GM13977 (cell line): ENCODE results near the gene POLDIP3.
A peak's percentile ranks its signal among the peaks of the same experiment; 100 is the strongest.
"Not testable (repeated sequence)": the region's sequence is repeated elsewhere in the genome, so short reads cannot be mapped to it uniquely, and the experiment has no call there.

ENCODE experiments used
- DNase-seq: peaks from one replicate; pipeline ENCODE4 v3.0.0; 2012; ENCODE audit warnings: low spot score
- CTCF ChIP-seq: IDR thresholded peaks from 2 replicates; pipeline ENCODE4 v1.5.1; 2012; ENCODE audit warnings: mild to moderate bottlenecking, control low read depth; ENCODE audit not compliant: insufficient read depth; ENCODE audit errors: extremely low read depth, missing control alignments
- in situ Hi-C: fragments of 300-500 bp; cut with MboI; formaldehyde crosslinking; loops from one replicate; pipeline ENCODE4 v1.12.0; 2022; ENCODE audit warnings: low sequenced_read_pairs, low pct_unique_long_range_greater_than_20kb, mixed read lengths, inconsistent platforms; ENCODE audit not compliant: unreplicated experiment

The POLDIP3 gene

DNA sequence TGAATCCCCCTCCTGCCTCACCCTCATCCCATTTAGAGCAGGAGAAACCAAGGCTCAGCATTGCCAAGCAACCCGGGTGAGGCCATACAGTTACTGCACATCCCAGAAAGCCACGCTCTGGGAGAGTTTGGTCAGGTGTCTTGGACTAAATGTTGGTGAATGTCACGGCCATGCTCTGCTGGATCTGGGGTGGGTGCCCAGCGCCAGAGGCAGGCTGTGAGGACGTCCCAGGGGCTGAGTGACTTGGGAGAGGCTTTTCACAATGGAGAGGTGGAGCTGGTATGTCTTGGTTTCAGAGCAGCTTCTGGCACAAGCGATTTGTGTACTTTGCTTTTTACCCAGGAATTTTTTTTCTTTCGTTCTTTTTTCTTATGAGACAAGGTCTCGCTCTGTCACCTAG is 54.3 kb downstream of the POLDIP3 start:
- no peak for DNase-seq
- TF ChIP-seq CTCF, result no peak
- in situ Hi-C loops, result no loop called here

DNA sequence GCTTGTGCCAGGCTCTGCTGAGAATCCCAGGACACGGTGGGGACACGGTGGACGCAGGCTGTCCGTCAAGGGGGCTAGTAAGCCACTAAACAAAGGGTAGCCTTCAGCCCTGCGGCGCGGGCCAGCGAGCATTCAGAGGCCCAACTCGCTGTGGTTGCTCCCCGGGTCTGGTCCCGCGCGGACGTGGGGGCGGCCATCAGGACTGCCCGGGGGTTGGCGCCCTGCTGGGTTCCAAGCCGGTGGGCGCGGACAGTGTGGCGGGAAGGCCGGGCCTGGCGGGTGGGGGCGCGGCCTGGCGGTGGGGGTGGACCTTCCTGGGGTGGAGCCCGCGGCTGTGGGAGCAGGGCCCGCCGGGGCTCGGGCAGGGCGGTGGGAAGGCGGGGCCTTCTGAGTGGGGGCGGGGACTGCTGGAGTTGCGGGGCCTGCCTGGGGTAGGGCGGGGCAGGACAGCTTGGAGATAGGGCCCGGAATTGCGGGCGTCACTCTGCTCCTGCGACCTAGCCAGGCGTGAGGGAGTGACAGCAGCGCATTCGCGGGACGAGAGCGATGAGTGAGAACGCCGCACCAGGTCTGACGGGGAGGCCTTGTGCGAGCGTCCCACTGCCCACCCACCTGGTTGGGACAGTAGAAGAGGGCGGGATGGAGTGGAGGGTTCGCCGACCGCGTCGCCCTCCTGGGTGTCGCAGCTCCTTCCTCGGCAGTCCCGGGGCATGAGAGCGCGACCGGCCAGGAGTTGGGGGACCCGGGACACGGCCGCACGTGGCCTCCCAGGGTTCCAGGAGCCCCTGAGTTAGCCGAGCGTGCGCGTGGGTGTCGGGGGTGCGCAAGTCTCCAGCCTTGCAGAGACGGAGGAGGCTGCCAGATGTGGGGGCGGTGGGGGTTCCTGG is 61.0 kb downstream of the POLDIP3 start, which contains the start of gene SERHL2:
Gene SERHL2, plus strand, starts transcription at position 482 of the 887 bp plus-strand sequence. Its CDS starts 65 bp downstream, at position 547.
- no peak for TF ChIP-seq CTCF
- in situ Hi-C loops, result no loop called here
- DNase-seq, result peak; percentile 90

- in situ Hi-C loops, DNase-seq: not testable (repeated sequence)
These were observed 62.4 kb downstream of the POLDIP3 start for GRCh38 chr22:42552294-42552647.

GRCh38 chr22:42549331-42550060 is 65.2 kb downstream of the POLDIP3 start:
- DNase-seq, result no peak
- no peak for TF ChIP-seq CTCF
- in situ Hi-C loops, result no loop called here

DNA sequence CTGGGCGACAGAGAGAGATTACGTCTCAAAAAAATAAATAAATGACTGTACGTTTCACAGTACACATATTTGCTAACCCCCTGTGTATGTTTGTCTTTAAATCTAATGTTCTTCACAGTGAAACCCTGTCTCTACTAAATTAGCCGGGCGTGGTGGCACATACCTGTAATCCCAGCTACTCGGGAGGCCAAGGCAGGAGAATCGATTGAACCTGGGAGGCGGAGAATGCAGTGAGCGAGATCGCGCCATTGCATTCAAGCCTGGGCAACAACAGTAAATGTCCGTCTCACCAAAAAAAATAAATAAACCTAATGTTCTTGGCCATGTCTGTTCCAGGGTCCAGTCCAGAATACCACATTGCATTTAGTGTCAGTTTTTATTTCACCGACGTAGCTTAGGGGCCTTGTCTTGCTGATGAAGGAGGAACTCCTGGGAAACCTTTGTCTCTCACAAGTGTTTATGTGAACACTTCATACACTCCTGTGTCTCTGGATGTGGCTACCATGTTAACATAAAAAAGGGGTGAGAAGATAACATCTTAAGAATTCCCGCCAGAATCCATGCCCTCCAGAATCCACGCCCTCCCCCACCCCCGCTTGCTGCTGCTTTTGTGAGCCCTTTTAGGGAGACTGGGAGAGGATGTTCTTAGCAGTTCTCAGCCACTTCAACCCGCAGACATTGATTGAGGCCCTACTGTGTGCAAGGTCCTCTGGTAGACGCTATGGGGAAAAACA is 65.9 kb downstream of the POLDIP3 start:
- in situ Hi-C loops, result no loop called here
- TF ChIP-seq CTCF, result no peak
- DNase-seq, result no peak

- in situ Hi-C loops, result not testable (repeated sequence)
These were observed 66.6 kb downstream of the POLDIP3 start for GRCh38 chr22:42548126-42548525.

DNA sequence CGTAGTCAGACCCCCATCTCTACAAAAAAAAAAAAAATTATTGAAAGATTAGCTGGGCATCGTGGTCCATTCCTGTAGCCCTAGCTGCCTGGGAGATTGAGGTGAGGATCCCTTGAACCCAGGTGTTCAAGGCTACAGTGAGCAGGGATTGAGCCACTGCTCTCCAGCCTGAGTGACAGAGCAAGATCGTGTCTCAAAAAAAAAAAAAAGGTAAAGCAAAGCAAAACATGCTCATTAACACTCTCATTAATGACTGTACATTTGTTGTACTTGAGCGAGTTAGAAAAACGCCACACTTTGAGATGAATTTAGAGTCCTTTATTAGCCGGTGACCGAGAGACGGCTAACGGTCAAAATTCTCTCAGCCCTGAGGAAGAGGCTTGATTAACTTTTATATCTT is 67.1 kb downstream of the POLDIP3 start:
- in situ Hi-C loops, result no loop called here
- no peak for TF ChIP-seq CTCF
- DNase-seq, result no peak

More at GRCh38 chr22:42548126-42548525, 66.6 kb downstream of the POLDIP3 start:
- DNase-seq, result not testable (repeated sequence)
